ES-I3 (cell line): ENCODE measurements around the gene PATZ1.

Experiments used
- H3K36me3 ChIP-seq: 2 replicates; pipeline ENCODE4 v1.6.1; 2013; ENCODE audit warnings: mild to moderate bottlenecking, low read length, control low read depth, moderate library complexity; ENCODE audit not compliant: insufficient read depth
- H3K4me1 ChIP-seq: 2 replicates; pipeline ENCODE4 v1.6.1; 2013; ENCODE audit warnings: mild to moderate bottlenecking, control low read depth, low read length; ENCODE audit not compliant: insufficient read depth
- H3K9ac ChIP-seq: 2 replicates; pipeline ENCODE4 v1.6.1; 2013; ENCODE audit warnings: low read depth, mild to moderate bottlenecking, low read length, moderate library complexity
- H3K9me3 ChIP-seq: 2 replicates; pipeline ENCODE4 v1.6.1; 2013; ENCODE audit warnings: mild to moderate bottlenecking, low read length, moderate library complexity; ENCODE audit not compliant: control insufficient read depth, insufficient read depth

Gene PATZ1

DNA sequence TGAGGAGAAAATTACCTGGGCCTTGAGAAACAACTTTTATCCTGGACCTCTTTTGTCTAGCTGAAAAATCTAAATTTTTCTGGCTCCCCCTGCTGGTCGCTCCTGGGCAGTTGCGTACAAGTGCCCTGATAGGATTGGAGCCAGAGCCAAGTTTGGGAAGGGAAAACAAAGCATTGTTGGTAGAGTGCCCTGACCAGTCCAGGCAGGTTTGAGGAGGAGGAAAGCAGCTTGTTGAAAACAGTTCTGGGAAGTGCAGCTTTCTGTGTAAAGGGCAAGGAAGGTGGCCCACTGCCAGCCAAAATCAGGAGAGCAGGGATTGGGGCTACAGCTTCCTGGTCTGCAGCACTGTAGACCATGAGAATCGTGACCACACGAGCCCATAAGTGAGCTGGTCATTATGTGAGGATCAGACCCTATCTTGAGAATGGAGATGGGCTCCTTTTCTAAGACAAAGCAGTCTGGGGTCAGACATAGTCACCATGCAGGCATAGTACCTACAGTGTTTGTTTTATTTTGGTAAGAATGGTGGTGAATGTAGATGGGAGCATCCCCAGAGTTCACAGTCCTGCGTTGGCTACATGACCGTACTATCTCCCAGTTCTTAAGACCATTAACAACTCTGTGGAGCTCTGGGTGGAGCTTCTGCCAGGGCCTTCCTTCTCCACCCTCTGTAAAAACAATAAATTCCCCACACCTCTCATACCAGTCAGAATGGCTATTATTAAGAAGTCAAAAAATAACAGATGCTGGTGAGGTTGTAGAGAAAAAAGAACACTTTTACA, 32.6 kb downstream of the PATZ1 start:
- no peaks in the 10 kb centered on the region; the same call in 1 of the 2 replicates for H3K9me3 ChIP-seq
- H3K9ac ChIP-seq: no peak overlapping the region
- H3K4me1 ChIP-seq: peaks cover 4% of the 10 kb centered on the region
- H3K36me3 ChIP-seq: no peaks in the 10 kb centered on the region

DNA sequence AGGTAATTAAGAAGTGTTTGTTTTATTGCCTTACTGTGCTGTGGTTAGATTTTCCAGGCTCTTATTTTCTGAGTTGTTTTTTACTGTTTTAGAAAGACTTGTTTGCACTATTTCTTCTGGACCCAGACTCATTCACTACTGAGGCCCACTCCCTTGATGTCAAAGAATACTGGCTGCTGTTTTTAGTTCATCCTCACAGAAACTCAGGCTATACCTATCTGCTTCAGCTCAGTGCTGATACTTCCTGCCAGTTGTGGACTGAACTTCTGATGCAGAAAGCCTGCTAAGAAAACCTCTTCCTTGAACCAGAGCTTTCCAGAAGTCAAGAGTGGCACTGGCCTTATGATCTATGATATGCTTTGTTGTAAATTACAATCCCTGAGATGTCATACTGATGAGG, 38.0 kb downstream of the PATZ1 start:
- Histone ChIP-seq H3K4me1 (no peaks in the 10 kb centered on the region; the same call in 1 of the 2 replicates), H3K9me3 (no peaks in the 10 kb centered on the region), H3K9ac (no peak overlapping the region), H3K36me3 (no peaks in the 10 kb centered on the region)

DNA sequence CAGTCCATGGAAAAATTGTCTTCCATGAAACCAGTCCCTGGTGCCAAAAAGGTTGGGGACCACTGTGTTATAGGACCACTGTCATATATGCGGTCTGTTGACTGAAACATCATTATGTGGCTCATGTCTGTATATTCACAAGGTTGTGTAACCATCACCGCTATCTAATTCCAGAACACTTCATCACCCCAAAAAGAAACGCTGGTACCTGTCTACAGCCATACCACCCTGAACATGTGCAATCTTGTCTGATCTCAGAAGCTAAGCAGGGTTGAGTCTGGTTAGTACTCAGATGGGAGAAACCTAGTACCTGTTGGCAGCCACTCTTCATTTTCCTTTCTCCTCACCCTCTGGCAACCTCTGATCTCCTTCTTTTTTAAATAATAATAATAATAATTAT, 41.0 kb downstream of the PATZ1 start:
- Histone ChIP-seq H3K4me1 (no peaks in the 10 kb centered on the region), H3K36me3 (no peaks in the 10 kb centered on the region), H3K9ac (no peak overlapping the region), H3K9me3 (no peaks in the 10 kb centered on the region)

DNA sequence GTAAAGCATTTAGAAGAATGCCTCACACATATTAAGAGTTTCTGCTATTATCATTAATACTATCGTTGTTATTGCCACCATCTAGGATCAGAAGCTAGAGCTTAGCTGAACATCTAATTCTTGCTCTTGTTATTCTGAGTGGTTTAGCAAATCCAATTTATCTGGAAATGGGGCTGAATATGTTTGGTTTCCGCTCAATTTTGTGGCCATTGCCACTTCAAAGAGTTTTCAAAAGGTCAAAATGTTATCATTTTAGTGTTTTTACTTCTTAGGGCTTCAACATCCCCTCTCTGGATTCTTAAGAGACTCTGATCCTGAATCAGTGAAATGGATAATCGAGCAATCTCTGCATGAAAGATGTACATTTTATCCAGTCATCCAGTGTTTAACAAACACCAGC, 43.6 kb downstream of the PATZ1 start:
- no peaks in the 10 kb centered on the region for H3K9me3 ChIP-seq
- no peaks in the 10 kb centered on the region for H3K4me1 ChIP-seq
- no peak overlapping the region for H3K9ac ChIP-seq
- no peaks in the 10 kb centered on the region for H3K36me3 ChIP-seq

DNA sequence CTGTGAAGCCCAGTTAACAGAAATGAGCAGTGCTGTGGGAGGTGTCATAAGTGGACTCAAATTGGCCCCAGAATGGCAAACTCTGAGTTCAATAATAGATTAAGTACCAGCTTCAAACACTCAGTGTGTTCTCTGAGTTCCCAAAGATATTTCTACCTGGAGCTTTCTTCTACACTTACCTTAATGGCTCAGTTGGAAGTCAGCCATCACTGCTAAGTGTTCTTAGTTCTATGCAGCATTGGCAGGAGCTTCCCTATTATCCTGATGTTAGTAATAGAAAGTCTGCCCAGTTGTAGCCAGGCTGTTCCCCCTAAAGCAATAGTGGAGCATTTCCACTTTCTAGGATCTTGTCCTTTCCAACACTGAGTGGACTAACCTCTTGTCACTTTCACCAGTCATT, 44.1 kb downstream of the PATZ1 start:
- H3K9me3 ChIP-seq: no peaks in the 10 kb centered on the region
- H3K36me3 ChIP-seq: no peaks in the 10 kb centered on the region
- H3K9ac ChIP-seq: no peak overlapping the region
- no peaks in the 10 kb centered on the region for H3K4me1 ChIP-seq

DNA sequence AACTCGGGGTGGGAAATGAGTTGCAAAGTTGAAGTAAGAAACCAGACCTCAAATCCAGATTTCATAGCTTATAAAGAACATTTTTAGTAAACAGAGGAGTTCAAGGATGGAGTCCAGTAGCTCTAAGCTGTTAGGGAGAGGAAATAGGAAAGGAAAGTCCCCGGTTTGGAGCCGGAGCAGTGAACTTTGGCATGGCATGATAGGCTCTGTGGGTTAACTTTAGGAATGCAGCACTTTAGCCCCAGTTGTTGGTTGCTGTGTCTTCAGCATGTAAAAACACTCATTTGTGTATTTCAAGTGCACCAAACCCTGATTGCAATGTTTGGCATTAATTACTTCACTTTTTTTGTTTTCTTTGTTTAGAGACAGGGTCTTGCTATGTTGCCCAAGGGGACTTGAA, 45.2 kb downstream of the PATZ1 start:
- Histone ChIP-seq H3K36me3 (no peaks in the 10 kb centered on the region), H3K4me1 (no peaks in the 10 kb centered on the region), H3K9me3 (no peaks in the 10 kb centered on the region), H3K9ac (no peak overlapping the region)

DNA sequence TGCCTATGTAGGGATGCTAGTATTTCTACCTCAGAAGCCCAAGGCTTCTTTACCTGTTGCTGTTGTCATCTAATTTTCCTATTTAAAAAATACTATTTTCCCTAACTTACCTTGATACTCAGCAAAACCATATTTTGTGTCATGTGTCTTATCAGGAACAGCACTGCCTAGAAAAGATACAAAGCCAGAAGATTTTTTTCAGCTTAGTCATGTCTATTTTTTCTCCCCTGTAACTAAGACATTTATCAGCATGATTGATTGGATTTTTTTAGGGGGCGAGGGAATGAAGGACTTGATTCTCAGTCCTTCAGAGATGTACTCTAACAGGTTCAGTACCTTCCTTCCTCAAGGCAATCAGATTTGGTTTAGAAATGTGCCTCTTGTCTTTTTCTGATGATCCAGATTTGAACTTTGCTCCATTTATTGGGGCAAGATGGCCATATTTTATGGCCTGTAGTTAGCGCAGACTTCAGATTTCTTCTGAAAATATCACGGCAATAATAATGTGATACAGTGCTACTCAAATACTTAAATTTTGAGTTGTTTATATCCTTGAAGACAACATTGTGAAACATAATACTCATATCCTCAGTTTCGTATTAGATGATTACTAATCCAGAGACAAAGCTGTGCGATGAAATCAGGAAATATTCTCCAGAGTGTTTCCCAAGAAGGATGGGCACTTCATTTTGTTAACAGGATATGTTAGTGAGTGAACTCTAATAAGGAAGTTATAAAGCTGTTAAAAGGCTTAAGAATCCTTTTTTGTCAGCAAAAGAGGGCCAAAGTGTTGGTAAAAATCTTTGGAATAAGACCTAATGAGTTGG, 50.1 kb downstream of the PATZ1 start:
- no peak overlapping the region for H3K9ac ChIP-seq
- no peaks in the 10 kb centered on the region for H3K9me3 ChIP-seq
- no peaks in the 10 kb centered on the region for H3K4me1 ChIP-seq
- no peaks in the 10 kb centered on the region for H3K36me3 ChIP-seq

DNA sequence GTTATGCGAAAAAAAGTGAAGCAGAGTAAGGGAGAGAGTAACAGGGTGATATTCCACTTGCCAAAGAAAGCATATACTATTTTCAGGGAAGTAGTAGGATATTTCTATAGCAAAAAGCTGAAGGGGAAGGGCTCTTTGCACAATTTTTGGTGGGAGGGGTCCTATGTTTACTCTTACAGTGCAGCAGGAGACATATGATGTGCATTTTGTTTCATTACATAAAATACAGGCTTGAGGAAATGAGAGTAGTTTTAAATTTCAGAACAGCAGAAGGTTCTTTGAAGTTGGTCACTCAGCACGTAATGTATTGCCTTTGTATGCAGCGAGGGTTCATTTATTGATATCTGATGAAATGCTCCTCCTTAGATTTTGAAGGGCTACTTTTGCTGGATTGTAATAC, 50.8 kb downstream of the PATZ1 start:
- Histone ChIP-seq H3K9ac (no peak overlapping the region), H3K9me3 (no peaks in the 10 kb centered on the region), H3K4me1 (no peaks in the 10 kb centered on the region)

DNA sequence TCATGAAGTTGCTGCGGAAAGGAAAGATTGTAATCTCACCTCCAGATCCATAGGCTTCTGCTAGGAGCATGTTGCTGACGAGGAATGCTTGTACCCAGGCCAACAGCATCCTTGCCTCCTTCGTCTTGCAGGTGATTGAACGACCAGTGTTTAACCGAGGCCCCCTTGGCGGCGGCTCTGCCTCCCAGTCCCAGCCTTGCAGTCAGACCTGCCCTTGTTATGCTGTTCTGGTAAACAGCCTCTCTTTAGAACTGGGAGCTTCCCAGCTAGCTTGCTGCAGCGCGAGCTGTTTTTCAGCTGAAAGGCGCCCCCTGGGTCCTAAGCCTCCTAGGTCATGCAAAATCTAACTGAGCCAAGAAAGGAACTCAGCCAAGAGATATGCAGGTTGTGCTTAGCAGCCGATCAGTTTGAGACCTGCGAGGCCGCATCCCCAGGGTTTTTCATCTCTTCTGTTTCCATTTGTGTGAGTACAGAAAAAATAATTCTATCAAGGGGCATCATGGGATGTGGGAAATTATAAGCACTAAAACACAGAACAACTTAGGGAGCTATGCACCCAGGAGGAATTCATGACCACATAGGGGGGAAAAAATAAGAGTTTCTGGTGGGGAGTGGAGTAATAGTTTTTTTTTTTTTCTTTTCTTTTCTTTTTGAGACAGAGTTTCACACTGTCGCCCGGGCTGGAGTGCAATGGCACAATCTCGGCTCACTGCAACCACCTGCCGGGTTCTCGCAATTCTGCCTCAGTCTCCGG, 53.7 kb downstream of the PATZ1 start, which contains the start of gene PIK3IP1:
Gene PIK3IP1, minus strand, starts transcription at position 253 of the 754 bp plus-strand sequence. Its CDS starts 144 bp downstream, at position 109.
- no peaks in the 10 kb centered on the region for H3K9me3 ChIP-seq
- H3K36me3 ChIP-seq: no peaks in the 10 kb centered on the region
- no peaks in the 10 kb centered on the region for H3K4me1 ChIP-seq
- H3K9ac ChIP-seq: peak within 1 kb of the TSS; percentile 92; the same call in 1 of the 2 replicates

More for the DNA sequence above, 50.8 kb downstream of the PATZ1 start:
- H3K36me3 ChIP-seq: no peaks in the 10 kb centered on the region

DNA sequence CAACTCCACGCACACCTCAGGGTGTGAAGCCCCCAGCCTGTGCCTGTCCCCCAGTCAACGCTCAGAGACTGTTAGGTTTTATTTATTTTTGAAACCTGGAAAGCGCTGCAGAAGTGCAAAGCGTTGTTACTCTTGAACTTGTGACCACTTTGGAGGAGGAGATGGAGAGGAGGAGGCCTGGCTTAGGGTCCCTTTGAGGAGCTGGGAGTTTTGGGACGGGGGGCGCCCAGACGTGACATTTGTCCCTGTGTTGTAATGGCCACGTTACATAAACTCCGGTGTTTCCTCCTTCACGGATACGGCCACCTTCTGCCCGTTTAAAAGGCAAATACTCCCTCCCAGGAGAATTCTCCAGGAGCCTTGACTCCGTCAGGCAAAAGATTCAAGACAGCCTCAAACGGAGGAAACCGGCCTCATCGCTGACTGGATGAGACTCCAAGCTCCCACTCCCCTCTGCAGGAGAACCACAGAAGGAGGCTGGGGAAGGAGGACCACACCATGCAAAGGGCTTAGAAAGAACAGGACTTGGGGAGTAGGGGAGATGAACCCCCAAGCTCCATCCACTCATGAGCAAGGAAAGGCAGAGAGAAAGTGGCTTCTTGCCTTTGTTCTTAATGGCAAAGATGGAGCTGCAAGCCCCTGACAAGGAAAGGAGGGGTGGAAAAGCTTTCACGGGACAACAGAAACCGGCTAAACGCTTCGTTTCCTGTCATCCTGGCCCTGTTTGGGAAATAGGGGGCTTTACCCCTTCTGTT, 54.5 kb downstream of the PATZ1 start:
- Histone ChIP-seq H3K4me1 (no peaks in the 10 kb centered on the region), H3K9ac (peak overlapping the region; percentile 92; the same call in 1 of the 2 replicates), H3K36me3 (no peaks in the 10 kb centered on the region), H3K9me3 (no peaks in the 10 kb centered on the region)

DNA sequence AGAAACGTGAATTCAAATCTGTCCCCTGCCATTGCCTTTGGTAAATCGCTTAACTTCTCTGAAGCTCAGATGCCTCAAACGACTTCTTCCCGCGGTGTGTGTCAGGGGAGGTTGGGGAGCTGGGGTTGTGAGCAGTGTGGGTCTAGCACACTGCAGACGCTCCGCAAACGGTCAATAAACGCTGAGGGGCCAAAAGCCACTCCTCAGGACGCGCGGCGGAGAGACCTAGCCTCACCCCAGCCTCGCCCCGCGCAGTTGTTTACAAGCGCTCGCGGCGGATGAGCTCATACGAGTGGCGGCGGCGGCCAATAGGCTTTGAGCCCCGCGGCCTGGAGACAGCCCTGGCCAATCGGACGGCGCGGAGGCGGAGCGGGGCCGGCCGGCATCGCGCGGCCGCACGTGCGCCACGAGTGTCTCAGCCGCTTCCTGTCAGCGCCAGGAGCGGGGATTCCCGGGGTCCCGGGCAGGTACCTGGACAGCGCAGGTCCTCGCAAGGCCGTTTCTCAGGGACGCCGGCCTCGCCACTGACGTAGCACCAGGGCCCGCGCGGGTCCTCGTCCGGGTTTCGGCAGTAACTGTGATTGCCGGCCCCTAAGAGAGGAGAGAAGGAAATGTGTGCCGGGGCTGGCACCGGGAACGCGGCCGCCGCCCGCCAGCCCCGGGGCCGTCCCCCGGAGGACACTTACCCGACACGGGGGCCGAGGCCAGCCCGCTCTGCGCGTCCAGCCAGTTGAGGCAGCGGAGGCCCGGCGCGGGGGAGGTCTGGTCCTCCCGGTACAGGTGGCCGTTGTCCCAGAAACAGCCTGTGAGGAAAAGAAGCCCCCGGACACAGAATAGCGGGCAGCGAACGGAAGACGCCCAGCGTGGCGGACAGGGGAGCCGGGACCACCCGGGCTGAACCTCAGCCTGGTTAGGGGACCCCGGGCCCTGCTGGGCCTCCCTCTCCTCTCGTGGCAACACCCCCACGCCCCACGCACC, 55.4 kb downstream of the PATZ1 start:
- H3K9ac ChIP-seq: peak overlapping the region; percentile 92
- no peaks in the 10 kb centered on the region for H3K4me1 ChIP-seq
- no peaks in the 10 kb centered on the region for H3K9me3 ChIP-seq

DNA sequence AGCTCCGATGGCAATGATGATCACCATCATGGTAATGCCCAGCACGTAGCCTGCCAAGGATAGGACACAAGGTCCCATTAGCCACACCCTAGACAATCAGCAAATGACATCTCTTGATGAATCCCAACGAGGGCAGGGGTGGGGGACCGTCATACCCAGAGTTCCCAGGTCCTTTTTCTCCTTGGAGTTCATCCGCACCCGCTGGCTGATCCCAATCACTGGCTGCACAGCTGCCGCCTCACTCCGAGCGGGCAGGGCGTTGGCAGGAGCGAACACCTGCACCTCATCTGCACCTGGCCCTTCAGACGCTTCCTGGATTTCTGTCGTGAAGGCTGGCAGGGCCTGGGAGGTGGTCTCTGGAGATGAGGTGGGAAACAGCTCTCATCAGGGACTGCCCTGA, 56.8 kb downstream of the PATZ1 start:
- no peaks in the 10 kb centered on the region for H3K9me3 ChIP-seq
- H3K9ac ChIP-seq: no peak overlapping the region
- no peaks in the 10 kb centered on the region for H3K36me3 ChIP-seq
- H3K4me1 ChIP-seq: no peaks in the 10 kb centered on the region

More for the DNA sequence above, 55.4 kb downstream of the PATZ1 start:
- no peaks in the 10 kb centered on the region for H3K36me3 ChIP-seq
